Islet of Langerhans (tissue), 1 donor: Measurements from ENCODE around the gene TRIM43.
"Not testable (repeated sequence)": the region's sequence is repeated elsewhere in the genome, so short reads cannot be mapped to it uniquely, and the experiment has no call there.

Experiments used
- FAIRE-seq: peaks from one replicate; lab custom pipeline; 2011; peaks lifted over from hg19 to GRCh38; lab: Jason Lieb, UNC

TRIM43 gene

GRCh38 chr2:95641787-95642186 is 50.0 kb downstream of the TRIM43 start:
- FAIRE-seq: not testable (repeated sequence)

DNA sequence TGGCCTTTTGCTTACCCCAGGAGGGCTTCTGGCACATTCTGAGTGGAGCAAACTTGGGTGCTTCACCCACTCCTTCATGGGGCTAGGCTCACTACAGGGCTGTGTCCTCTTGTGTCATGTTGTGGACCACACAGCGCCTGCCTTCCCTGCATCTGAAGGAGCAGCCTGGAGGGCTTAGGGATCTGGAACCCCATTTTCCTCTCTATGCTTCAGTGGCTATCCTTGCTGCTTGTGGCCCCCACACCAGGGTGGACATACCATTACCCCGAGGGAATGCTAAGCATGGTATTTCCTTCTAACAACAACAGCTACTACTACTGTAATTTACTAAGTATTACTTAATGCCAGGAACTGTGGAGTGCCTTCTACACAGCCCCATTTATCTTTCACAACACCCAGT is 50.6 kb downstream of the TRIM43 start:
- FAIRE-seq: not testable (repeated sequence)

GRCh38 chr2:95642951-95643350 is 51.1 kb downstream of the TRIM43 start:
- FAIRE-seq: not testable (repeated sequence)

GRCh38 chr2:95645312-95645711 is 53.5 kb downstream of the TRIM43 start:
- not testable (repeated sequence) for FAIRE-seq

DNA sequence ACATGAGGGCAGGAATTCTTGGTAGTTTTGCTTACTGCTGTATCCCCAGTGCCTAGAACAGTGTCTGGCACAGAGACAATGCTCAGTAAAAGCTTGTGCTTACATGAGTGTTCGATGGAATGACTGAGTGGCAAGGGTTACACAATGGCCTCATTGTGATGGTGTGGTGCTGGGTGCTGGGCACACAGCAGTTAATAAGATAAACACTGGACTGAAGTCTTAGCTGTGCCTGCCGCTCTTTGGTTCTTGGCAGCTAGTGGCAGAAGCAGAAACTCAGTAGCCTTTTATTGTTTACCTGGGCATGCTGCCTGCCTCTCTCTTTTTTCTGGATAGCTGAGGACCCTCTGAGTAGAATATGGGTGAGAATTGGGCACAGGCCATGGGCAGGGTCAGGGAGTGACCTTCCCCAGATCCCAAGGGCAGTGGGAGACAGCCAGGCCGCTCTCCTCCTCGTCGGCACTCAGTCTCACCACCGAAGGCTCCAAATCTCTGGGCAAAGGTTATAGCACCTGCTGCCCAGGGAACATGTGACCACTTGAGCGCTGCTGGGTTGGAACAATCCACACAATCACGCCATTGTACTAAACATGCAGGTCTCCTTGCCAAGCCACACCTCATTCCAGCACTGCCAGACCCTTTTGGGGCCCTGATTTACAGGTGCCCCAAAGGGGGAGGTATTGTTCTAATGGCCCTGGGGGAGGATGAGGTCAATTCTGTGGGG is 54.6 kb downstream of the TRIM43 start:
- FAIRE-seq: not testable (repeated sequence)

DNA sequence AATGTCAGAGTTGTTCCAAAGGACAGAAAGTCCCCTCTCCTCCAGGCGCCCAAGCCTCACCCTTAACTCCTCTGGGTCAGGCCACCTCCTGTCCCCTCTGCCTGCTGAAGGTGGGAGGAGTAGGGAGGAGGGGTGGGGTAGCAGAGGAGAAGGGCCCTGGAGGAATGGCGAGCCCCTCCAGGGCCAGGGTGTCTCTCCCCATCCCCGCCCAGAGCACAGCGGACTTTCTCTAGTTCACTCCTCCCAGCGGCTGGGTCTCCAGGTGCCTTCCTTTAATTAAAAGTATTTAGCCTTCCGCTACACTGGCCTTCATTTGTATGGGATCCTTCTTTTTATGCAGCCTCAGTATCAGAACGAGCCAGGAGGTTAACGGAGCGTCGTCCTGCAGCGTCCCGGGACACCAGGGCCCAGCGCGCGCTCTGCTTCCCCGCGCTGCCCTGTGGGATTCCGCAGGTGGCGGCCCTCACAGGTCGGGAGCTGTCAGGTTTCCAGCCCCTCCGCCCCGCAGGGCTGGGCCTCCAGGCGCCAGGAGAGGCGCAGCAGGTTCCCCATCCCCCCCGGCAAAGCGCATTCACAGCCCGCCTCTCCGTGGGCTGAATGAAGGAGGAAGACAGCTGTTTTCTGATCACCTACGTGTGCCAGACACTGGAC is 57.2 kb downstream of the TRIM43 start:
- FAIRE-seq: not testable (repeated sequence)
